GM19099 (cell line): Measurements from ENCODE around the gene SCN2B.

Experiments
- POLR2A ChIP-seq: IDR thresholded peaks from 3 replicates; pipeline ENCODE4 v1.6.1; 2011; ENCODE audit warnings: low read depth; ENCODE audit not compliant: insufficient read length; ENCODE audit errors: extremely low read depth

Gene SCN2B

DNA sequence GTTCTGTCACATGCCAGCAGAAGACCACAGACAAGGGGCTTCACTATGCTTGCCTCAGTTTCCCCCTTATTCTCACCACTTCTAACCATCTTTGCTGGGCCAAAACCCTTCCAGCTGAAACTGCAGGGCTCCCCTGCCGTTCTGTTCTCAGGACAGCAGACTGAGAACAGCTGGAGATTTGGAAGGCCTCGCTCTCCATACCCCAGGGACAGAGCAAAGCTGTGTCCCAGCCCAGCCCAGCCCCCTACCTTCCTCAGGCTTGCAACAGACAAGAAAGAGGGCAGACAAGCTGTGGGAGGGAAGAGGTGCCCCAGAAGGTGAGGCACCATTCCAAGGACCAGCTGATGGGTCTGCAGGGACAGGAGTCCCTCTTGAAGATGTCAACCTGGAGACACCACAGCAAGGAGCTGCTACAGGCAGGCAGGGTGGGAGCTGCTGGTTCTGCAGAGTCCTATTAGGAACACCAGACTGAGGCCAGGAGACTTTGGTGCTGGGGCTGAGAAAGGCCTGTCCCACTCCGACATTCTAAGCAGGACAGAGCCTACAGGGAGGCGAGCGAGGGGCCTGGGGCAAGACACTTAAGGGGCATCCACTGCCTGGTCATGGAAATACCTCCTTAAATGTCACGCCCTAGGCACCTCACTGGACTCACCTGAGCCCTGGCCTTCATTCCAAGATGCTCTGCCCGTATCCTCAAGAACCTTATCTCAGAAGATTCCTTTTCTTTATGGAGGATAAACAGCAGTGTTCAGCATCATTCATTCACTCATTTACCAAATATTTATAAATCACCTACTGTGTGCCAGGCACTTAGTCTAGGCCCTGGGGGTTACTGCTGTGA lies 6.9 kb downstream of the SCN2B start:
- TF ChIP-seq POLR2A: no peak

GRCh38 chr11:118168751-118169150 lies 7.7 kb downstream of the SCN2B start:
- no peak for TF ChIP-seq POLR2A

DNA sequence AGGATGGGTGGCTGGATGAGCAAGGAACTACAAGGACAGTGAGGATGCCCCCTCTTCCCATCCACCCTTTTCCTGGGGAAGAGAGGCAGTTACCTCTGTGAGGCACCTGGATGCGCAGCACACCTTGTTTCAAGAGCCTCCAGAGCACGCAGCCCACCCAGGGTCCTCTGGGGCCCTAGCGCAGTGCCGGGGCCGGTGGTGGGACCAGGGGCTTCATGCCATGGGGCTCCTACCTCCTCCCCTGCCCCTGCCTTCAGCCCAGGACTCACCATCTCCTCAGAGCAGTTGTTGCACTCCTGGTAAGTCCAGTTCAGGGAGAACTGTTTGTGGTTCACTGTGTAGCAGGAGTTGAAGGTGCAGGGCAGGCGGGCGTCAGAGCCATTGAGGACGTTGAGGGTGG lies 8.1 kb downstream of the SCN2B start:
- no peak for TF ChIP-seq POLR2A

- TF ChIP-seq POLR2A: no peak
These were observed 8.5 kb downstream of the SCN2B start for GRCh38 chr11:118167906-118168305.

- no peak for TF ChIP-seq POLR2A
These were observed 9.2 kb downstream of the SCN2B start for GRCh38 chr11:118167253-118167652.

- no peak for TF ChIP-seq POLR2A
These were observed 9.8 kb downstream of the SCN2B start for GRCh38 chr11:118166641-118167040.

- TF ChIP-seq POLR2A: no peak
These were observed 11.6 kb downstream of the SCN2B start for GRCh38 chr11:118164885-118165284.

GRCh38 chr11:118163494-118163893 lies 12.9 kb downstream of the SCN2B start:
- TF ChIP-seq POLR2A: no peak

DNA sequence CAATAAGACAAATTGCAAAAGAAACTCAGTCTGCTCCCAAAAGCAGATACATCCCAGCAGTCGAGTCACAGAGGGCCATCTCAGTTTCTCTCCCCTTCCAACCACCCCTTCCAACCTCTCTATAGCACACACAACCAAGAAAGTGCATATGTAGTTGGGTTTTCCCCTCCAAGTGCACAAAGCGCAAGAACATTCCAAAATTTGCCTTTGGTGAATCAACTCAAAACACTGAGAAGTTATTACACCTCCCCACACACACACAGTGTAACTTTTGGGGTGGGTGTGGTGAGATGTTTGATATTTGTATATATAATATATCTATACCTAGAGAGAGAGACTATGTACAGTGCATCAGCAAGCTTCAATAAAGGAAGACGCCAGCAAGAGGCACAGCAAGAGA lies 13.6 kb downstream of the SCN2B start:
- TF ChIP-seq POLR2A: no peak

DNA sequence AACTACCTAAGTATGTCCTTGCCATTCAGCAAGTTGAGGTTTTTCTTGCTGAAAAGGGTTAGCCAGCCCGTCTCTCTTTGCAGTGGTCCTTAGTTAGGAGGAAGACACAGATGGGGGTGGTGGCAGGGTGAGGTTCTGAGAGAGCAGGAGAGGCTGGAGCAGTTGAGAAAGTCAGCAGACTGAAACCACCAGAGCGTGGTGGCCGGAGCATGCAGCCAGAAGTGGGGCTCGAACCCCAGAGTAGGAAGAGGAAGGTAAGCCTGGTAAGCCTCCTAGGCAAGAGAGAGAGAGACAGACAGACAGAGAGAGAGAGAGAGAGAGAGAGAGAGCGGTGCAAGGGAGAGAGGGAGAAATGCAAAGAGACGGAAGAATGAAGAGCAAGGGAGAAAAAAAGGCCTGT lies 14.7 kb downstream of the SCN2B start:
- TF ChIP-seq POLR2A: no peak

- no peak for TF ChIP-seq POLR2A
These were observed 19.1 kb downstream of the SCN2B start for GRCh38 chr11:118157186-118157895.

GRCh38 chr11:118156531-118157185 lies 19.8 kb downstream of the SCN2B start:
- no peak for TF ChIP-seq POLR2A

DNA sequence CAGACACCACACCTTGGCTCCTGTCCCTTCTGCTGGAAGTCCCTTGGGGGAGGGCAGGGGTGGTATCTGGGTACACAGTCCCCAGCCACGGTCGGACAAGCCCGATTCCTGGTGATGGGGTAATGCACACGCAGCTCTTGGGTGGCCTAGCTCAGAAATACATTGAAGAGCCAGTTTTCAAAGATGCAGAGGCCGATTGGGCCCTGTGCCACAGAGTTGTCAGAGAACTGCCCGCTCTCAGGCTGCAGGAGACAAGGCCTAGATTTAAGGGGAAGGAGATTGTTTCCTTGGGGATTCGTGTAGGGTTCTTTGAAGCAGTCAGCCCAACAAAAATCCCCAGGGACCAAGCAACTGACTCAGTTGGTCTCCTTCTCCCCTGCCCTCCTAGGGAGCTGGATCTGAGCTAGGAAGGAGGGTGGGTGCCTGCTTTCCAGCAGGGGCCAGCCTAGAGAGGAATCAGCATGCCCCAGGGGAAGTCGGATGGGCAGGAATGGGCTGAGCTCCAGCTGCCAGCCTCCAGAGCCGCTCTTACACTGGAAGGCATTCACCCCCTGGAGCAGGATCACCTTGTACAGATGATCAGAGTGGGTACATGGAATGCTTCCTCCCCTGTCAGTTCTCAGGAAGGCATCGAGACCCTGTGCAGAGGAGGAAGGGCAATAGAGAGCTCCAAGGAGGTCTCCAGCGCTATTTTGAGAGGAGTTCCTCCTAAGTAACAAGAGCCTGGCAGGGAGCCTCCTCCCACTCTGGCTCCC lies 20.5 kb downstream of the SCN2B start:
- TF ChIP-seq POLR2A: no peak

DNA sequence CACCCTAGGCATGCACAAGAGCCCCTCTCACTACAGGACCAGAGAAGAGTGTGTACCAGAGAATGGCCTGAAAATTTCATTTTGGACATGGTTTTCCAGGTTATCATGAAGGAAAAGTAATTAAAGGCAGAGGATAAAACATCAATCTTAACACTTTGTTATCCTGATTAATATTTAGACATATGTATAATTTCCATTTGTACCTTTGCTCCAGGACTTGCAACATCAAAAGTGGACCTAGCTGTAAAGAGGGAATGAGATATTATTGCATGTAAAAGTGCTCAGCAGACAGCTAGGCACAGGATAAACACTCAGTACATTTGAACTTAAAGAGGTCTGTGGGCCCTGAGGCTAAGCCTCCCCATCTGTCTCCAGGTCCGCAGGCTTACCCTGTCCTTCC lies 21.8 kb downstream of the SCN2B start:
- no peak for TF ChIP-seq POLR2A

DNA sequence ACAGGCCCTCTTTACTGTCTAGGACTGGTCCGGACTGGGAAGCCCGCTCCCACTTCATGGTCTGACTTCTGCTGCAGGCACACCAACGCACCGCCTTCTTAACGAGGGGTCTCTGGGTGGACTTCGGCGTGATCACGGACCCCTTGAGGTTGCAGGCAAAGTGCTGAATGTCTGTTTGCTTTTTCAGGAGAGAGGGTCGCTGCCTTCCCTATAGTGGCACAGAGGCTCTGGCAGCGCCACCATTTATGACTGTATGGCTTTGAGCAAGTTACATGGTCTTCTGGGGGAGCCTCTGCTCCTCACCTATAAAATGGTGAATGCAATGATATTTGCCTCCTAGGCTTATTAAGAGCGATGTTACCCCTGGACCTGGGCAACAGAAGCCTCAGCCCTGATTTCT lies 22.5 kb downstream of the SCN2B start:
- TF ChIP-seq POLR2A: no peak
